Posterior cingulate gyrus (tissue), 11 donors: Measurements from ENCODE around the gene DAPK2.
A peak's percentile ranks its signal among the peaks of the same experiment; 100 is the strongest.
"Not testable (repeated sequence)": the region's sequence is repeated elsewhere in the genome, so short reads cannot be mapped to it uniquely, and the experiment has no call there.

Experiments
- DNase-seq, 10 donors: peaks; one replicate each; pipeline versions ENCODE4 v3.0.0 to v3.0.0-alpha.2; 2020 to 2021; ENCODE audit warnings: mixed read lengths in 3 of 10
- intact Hi-C: fragments of 100-400 bp; cut with DNase I; formaldehyde crosslinking; loops from one replicate; pipeline ENCODE4 v1.15.1; 2023

Gene DAPK2

DNA sequence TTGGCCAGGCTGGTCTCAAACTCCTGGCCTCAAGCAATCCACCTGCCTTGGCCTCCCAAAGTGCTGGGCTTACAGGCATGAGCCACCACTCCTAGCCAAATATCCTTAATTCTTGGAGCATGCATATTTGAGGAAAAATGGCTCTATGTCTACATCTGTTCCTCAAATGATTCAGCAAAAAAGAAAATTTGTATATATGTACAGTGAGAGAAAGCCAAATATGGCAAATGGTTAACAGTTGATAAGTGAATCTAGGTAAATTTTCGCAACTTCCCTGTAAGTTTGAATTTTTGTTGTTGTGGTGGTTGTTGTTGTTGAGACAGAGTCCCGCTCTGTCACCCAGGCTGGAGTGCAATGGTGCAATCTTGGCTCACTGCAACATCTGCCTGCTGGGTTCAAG is 12.8 kb upstream of the DAPK2 start:
- DNase-seq, intact Hi-C loops: not testable (repeated sequence)

DNA sequence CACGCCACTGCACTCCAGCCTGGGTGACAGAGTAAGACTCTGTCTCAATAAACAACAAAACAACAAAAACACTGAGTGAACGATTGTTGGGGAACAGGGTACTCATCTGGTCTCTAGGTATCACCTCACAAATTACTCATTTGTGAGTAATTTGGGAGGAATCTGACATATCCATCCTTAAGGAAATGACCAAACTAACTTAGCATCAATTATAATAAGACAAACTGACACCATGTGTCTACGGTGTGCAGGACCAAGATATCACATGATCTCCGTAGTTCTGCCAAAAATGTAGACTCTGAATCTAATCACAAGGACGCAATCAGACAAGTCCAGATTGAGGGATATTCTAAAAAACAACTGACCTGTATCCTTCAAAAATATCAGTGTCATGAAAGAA is 12.0 kb upstream of the DAPK2 start:
- intact Hi-C loops = no loop called here
- no peak for DNase-seq

DNA sequence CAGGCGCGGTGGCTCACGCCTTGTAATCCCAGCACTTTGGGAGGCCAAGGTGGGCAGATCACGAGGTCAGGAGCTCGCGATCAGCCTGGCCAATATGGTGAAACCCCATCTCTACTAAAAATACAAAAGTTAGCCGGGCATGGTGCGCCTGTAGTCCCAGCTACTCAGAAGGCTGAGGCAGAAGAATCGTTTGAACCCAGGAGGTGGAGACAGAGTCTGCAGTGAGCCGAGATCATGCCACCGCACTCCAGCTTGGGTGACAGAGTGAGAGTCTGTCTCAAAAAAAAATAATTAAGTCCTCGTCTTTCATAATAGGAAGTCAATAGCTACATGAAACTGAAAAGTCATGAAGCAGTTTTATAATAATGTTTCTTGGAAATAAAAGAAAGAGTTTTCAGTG is 7.4 kb upstream of the DAPK2 start:
- intact Hi-C loops = not testable (repeated sequence)
- peak in 1 of 10 donors; percentile 82 for DNase-seq

DNA sequence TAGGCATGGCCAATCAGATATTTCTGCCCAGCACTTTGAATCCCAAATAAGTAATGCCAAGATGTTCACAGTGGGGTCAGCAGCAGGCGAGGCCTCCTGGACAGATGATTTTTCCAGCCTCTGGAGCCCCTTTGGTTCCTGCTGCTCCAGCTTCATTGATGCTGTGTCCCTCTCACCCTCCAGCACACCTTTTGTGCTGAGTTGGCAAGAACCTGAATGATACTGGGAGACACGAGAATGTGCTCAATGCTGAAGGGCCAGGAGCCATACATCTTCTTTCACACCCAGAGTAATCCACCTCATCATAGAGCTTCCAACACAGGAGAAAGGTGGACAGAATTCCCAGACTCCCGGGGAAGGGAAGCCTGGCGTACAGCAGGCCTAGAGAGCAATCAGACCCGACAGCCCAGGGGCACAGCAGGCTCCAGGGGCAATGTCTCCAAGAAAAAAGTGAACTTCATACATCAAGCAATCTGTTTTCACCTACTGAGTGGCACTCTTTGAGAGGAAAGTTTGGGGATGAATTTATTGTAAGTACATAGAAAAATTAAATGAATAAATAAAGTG is 6.7 kb upstream of the DAPK2 start:
- intact Hi-C loops = no loop called here

DNA sequence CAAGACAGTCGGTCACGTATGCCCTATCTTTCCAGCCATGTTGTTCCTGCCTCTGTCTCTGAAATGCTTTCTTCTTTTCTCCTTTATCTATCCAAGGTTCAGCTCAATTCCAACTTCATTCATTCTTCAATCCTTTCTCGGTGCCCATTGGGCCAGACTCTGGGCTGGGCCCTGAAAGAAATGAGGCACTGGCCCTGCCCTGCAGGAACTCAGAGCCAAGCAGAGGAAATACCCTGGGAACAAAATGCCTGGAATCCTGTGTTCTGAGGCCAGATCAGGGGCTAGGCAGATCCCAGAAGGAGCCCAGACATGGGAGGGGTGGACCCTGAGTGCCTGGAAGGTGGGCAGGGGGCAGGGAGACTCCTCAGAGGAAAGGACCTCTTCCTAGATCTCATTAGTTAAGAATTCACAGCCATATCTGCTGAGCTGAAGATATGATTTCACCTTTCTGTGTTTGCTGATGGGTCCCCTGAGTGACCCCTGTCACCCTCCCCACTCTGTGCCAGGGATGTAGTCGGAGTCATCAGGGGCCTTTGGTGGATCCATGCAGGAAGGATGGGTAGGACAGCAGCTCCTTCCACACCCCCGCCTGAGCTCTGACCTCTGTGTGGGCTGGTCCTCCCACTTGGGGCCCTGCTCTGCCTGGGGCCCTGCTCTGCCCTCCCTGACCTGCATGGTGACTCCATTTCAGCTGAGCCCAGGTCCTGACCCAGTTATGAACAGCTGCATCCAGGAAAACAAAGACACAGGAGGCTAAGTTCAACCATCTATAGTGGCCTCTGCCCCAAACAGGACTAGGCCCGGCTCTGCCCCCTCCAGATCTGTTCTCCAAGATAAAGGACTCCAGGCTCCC is 5.3 kb upstream of the DAPK2 start:
- DNase-seq = no peak
- intact Hi-C loops = no loop called here

More for the DNA sequence above, 6.7 kb upstream of the DAPK2 start:
- no peak for DNase-seq

DNA sequence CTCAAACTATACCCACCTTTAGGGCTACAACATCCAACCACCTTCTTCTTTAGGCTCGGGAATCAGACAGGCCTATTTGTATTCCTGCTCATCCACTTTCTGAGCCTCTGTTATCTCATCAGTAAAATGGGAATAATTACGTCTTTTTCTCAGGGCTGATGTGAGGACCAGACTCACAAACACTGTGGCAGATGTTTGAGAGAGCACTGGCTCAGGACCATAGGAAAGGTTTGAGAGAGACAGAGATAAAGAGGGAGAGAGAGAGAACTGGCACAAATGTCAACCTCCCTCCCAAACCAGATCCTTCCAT is 4.8 kb upstream of the DAPK2 start:
- intact Hi-C loops = no loop called here

DNA sequence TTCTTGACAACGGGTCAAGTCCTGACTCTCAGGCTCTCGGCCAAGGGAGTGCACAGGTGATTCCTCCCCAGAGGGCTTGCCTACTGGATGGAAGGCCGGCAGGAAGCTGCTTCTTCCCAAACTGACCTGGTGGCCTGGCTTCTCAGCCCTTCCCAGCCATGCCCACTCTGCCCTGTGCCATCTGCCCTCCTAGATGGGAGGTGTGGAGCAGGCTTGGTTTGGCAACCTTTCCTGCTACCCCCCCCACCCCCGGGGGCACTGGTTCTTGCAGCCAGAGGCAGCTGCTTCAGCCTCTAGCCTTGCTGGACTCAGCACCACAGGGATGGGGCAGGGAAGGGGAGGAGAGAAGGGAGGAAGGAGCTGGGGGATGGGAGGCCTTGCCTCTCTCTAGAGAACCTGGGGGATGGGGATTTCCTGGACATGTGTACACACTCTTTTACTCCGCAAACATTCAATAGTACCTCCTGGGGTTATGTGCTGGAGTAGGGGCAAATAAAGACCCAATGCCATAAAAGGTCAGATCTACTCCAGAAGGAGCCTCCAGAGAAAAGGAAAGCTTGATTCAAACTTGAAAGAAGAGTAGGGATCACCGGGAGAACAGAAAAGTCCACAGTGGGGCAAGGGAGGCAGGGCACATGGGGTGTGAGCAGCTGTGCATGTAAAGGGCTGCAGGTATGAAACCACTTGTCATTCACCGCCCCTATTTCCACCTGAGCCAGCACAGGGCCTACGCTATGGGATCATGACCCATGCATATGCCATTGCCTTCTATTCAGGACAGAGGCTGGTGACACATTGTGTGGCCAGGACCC is 4.2 kb upstream of the DAPK2 start:
- intact Hi-C loops = no loop called here
- no peak for DNase-seq

More for the DNA sequence above, 4.8 kb upstream of the DAPK2 start:
- no peak for DNase-seq

DNA sequence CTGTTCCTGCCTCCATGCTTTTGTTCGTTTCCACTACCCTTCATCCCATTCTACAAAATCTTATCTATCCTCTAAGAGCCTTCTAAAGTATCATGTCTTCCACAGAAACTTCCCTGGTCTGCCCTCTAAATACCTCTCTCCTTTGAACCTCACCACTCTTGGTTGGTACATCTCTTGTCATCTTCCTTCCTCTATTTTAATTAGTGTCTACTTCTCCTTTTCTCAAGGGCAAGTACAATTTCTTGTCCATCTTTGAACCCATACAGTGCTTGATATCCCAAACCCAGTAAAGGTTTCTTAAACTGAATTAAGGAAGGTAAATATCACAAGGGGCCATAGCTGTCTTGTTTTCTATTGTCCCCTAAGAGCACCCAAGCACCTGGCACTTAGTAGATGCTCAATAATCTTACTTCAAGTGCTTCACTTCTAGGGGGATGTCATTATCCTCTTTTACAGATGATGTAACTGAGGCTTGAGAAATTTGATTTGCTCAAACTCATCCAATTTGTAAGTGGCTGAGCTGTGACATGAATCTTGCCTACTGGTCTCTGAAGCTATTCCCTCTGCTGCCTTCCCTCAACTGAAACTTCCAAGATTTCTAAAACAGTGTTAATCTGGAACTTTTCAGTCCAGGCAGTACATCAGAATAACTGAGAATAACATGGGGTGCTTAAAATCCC is 2.6 kb upstream of the DAPK2 start:
- intact Hi-C loops = loop anchor here (5.0 kb wide), 1 partner anchor 42 kb away; no protein-coding TSS in a partner anchor
- no peak for DNase-seq

DNA sequence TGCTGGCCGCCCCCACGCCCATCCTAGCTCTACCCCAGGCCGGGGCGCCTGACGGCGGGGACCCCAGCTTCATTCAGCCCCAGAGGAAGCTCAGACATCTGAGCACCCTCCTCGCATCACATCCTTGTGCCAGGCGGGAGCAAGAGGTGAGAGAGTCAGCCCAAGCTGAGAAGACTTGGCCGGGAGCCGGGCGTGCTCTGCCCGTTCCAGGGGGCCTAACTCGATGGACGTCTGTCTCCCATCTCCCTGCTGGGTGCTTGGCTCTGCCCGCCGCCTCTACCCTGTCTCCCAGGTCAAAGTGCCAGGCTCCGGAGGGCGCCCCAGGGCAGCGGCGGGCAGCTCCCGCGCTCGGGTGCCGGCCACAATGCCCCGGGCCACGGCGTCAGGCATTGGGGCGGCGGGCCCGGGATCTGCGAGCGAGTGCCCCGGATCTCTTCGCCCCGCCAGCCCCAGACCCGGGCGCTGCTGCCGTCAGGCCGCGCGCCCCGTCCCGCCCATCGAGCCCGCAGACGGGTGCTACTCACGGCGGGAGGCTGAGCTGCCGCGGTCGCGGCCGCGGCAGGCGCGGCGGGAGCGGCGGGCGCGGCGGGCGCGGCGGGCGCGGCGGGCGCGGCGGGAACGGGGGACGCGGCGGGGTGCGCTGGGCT is 388 bp downstream of the DAPK2 start:
- DNase-seq = peak in 2 of 10 donors; percentile 34 to 41
- intact Hi-C loops = loop anchor here (1.0 to 5.0 kb wide), 2 partner anchors 39 to 101 kb away; no protein-coding TSS in a partner anchor

DNA sequence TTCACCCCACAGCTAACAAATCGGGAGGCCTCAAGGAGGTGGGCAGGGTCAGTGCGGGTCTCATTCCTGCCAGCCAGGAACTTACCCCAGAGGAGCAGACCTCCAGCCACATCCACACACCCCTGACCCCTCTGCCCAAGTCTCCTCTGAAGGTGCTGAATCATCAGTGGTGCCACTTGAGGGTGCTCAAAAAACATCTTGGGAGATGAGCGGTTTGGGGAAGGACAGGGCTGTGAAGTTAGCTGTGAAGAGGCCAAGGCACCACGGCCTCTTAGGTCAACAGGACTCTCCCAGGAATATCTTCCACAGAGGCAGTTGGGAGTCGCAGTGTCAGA is 1.2 kb downstream of the DAPK2 start:
- no peak for DNase-seq
- intact Hi-C loops = loop anchor here (5.0 kb wide), 1 partner anchor 38 kb away; no protein-coding TSS in a partner anchor

DNA sequence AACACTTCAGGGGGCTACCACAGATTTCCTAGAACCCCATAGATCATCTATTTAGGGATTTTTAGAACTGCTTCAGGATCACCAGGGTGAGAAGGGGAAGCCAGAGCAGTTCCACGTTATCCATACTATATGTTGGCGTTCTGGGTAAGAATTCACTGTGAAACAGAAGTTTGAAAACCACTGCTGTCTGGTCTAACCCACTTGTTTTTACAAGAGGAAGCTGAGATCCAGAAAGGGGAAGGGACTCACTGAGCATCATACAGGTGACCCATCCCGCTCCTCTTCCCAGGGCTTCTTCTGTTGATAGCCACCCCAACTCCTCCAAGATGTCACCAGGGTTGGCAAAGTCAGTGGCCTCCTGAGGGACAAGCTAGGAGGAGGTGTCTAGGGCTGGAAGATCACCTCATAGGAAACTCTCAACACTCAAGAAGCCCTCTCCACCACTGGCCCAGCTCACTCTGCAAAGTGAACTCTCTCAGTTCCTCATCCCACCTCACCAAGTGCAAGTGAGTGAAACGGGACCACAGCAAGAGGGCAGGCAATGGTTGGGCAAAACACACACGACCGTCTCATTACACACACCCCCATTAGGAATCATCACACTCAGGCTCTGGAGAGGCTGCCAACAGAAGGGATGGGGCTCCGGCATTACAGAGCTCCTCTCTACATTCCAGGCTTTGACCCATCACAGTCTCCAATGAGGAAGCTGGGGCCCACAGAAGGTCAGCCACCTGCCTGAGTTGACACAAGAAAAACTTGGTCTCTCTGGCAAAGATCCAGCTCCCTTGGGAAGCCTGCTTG is 1.8 kb downstream of the DAPK2 start:
- intact Hi-C loops = loop anchor here (5.0 kb wide), 2 partner anchors 37 to 152 kb away; no protein-coding TSS in a partner anchor
- no peak for DNase-seq

DNA sequence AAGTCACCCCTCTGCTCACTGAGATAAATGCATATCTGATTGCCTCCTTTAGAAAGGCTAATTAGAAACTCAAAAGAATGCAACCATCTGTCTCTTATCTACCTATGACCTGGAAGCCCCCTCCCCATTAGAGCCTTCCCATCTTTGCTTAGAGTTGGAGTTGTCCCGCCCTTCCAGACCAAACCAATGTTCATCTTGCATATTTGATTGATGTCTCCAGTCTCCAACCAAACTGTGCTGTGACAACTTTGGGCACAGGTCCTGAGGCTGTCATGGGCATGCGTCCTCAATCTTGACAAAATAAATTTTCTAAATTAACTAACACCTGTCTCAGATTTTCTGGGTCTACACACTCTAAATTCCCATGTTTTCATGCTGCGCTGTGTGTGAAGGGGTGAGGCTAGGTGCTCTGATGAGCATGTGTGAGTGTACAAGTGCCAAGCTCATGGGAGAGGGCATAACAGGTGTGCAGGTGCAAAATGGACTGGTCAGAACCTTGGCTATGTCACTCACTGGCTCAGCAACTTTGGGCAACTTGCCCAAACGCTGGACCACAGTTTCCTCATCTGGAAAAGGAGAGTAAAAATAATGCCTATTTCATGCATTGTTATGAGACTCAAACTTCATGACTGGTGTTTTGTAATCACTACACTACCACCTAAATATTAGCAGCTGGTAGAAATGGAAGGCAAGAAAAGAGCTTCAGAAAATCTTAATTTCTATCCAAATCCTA is 7.2 kb downstream of the DAPK2 start:
- no peak for DNase-seq
- intact Hi-C loops = no loop called here

DNA sequence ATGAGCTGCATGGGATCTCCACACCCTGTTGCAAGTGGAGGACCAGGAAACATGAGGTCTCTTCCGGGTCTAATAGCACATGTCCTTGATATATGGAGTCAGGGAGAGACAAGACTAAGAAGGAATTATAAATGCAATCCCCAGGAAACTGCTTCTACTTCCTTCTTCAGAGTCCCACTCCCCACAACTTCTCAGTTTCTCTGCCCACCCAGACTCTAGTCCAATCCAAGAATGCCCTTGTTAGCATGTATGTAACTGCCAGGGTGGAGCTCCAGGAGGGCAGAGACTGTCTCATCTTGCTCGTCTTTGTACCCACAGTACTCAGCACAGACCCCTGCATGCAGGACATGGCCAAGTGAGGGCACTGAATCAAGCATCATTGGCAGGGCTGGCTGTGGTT is 8.3 kb downstream of the DAPK2 start:
- intact Hi-C loops = no loop called here
- no peak for DNase-seq

DNA sequence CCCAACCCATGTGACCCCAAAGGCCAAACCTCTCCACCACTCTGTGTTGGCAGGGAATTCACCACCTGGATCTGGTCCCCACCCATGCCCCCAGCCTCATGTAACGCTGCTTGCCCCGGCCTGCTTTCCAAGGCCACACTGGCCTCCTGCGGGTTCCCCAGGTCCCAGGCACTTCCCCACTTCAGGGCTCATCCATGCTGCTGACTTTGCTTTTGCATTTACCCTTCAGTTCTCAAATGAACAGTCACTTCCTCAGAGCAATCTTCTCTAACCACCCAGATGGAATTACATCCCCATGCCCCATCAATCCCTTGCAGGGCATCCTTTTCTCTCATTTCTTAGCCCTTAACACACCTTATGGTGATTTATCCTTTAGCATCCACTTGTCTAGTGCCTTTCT is 9.2 kb downstream of the DAPK2 start:
- DNase-seq = no peak
- intact Hi-C loops = no loop called here

DNA sequence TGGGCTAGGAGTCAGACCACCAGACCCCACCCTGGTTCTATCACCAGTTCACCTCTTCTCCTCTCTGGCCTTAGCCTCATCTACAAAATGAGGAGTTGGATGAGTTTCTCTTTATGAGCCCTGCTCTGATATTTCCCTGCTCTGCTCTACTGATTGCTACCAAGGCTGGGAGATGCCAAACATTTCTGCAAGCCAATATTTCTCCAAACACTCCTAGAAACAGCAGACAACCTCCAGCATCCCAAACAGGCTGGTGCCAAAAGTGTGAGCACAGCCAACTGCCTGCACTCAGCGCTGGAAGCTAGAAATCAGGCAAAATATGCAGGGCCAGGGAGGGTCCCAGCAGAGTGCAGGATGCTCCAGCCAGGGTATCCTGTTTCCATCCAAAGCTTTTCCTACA is 10.8 kb downstream of the DAPK2 start:
- intact Hi-C loops = no loop called here
- DNase-seq = no peak

DNA sequence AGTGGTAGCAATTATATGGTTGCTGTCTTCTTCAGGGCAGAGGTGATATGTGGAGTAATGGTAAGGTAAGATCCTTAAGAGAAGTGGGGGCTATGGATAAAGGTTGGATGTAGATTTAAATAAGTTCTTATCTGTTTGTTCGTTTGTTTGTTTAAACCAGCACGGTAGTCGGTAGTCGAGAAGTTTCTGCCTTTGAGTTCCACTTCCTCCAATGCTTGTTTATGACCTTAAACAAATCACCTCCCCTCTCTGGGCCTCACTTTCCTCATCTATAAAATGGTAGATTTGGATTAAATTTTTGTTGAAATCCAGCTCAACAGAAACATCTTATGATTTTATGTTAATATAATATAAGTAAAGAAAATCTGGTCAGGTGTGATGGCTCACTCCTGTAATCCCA is 11.8 kb downstream of the DAPK2 start:
- intact Hi-C loops = no loop called here
- DNase-seq = no peak

DNA sequence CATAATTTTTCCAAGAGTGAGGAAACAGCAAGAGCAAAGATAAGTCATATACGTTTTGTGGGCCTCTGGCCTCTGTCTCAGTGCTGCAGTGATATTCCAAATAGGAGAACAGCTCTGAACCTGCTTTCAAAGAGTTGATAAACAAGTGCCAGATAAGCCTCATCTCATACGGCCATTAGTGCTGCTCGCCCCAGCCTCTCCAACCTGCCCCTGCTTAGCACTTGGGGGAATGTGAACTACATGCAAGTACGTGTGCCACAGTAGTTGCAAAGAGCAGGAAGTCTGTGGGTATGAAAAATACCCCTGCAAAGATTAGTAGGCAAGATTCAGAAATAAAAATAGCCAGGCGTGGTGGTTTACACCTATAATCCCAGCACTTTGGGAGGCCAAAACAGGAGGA is 14.0 kb downstream of the DAPK2 start:
- intact Hi-C loops = no loop called here
- no peak for DNase-seq

DNA sequence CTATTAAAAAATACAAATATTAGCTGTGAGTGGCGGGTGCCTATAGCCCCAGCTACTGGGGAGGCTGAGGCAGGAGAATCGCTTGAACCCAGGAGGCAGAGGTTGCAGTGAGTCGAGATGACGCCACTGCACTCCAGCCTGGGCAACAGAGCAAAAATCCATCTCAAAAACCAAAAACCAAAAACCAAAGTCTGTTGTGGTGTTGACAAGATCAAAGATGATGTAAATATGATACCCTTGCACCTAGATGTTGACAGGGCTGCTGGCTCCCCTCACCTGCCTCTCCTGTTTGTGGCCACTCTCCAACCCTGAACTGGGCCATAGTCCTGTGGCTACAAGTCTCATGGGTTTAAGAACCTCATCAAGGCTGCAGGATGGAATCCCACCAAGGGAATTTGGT is 16.2 kb downstream of the DAPK2 start:
- intact Hi-C loops = no loop called here
- DNase-seq = no peak

DNA sequence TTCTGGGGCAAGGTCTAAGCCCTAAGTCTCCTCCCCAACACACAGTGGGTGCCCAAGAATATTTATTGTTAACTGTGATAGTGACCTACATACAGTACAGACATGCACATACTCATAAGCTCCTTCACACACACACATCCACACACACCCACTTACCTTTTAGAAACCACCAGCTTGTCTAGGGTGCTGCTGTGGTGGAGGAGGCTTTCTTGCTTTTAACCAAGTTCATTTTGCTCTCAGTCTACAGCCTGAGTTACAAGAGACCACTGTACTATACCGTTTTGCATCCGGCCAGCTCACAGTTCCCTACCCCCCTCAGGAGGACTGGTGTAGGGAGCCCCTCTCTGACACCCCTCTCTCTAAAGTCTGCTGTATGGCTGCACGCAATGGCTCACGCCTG is 16.7 kb downstream of the DAPK2 start:
- no peak for DNase-seq
- intact Hi-C loops = no loop called here
